ENCODE measurements around the gene IL17RE.
"Not testable (repeated sequence)": the region's sequence is repeated elsewhere in the genome, so short reads cannot be mapped to it uniquely, and the experiment has no call there.

Gene IL17RE, protein sequence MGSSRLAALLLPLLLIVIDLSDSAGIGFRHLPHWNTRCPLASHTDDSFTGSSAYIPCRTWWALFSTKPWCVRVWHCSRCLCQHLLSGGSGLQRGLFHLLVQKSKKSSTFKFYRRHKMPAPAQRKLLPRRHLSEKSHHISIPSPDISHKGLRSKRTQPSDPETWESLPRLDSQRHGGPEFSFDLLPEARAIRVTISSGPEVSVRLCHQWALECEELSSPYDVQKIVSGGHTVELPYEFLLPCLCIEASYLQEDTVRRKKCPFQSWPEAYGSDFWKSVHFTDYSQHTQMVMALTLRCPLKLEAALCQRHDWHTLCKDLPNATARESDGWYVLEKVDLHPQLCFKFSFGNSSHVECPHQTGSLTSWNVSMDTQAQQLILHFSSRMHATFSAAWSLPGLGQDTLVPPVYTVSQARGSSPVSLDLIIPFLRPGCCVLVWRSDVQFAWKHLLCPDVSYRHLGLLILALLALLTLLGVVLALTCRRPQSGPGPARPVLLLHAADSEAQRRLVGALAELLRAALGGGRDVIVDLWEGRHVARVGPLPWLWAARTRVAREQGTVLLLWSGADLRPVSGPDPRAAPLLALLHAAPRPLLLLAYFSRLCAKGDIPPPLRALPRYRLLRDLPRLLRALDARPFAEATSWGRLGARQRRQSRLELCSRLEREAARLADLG

GRCh38 chr3:9902372-9903237 is at the start of gene IL17RE:
Gene IL17RE (plus strand): TSS chr3:9902848. CDS start chr3:9902933, 85 bp downstream.
- TF ChIP-seq, protein P1, sequence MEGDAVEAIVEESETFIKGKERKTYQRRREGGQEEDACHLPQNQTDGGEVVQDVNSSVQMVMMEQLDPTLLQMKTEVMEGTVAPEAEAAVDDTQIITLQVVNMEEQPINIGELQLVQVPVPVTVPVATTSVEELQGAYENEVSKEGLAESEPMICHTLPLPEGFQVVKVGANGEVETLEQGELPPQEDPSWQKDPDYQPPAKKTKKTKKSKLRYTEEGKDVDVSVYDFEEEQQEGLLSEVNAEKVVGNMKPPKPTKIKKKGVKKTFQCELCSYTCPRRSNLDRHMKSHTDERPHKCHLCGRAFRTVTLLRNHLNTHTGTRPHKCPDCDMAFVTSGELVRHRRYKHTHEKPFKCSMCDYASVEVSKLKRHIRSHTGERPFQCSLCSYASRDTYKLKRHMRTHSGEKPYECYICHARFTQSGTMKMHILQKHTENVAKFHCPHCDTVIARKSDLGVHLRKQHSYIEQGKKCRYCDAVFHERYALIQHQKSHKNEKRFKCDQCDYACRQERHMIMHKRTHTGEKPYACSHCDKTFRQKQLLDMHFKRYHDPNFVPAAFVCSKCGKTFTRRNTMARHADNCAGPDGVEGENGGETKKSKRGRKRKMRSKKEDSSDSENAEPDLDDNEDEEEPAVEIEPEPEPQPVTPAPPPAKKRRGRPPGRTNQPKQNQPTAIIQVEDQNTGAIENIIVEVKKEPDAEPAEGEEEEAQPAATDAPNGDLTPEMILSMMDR (conservative IDR thresholded peaks at IDR 0.05; ENCODE audit: low read depth, low read length), result no peak
- DNase-seq (ENCODE audit: low read depth), result no peak
- peak within 1 kb of the TSS; percentile 41 for H3K4me3 ChIP-seq (ENCODE audit: low read length)

GRCh38 chr3:9854291-9854940 is 48.2 kb upstream of the IL17RE start:
- not testable (repeated sequence) for DNase-seq (ENCODE audit: low read depth); H3K4me3 ChIP-seq (ENCODE audit: low read length)

- TF ChIP-seq, protein P1 (conservative IDR thresholded peaks at IDR 0.05; ENCODE audit: low read depth, low read length), result no peak
- no peak overlapping the region for H3K4me3 ChIP-seq (ENCODE audit: low read length)
- DNase-seq (ENCODE audit: low read depth), result no peak
These were observed 47.1 kb upstream of the IL17RE start for GRCh38 chr3:9855594-9855993.

DNA sequence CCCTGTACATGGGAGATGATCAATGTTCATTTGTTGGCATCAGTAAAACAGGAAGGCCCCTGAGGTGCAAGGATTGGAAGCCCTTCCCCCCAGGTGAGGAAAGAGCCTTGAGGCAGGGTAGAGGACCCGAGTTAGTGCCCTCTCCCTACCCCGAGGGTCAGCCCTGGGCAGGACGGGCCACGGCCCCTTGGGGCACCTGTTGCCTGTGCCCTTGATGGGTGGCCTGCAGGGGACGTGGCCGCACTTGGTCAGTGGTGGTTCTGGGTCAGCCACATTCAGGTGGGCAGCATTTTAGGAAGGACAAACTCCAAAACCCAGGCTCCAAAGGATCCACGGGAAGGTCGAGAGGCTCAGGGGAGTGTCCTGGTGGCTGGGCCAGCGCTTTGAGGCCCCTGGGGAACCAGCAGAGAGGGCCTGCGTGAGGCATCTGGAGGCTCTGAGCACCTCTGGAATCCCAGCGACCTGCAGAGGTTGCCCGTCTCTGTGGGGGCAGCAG is 43.1 kb upstream of the IL17RE start:
- no peak for DNase-seq (ENCODE audit: low read depth)

DNA sequence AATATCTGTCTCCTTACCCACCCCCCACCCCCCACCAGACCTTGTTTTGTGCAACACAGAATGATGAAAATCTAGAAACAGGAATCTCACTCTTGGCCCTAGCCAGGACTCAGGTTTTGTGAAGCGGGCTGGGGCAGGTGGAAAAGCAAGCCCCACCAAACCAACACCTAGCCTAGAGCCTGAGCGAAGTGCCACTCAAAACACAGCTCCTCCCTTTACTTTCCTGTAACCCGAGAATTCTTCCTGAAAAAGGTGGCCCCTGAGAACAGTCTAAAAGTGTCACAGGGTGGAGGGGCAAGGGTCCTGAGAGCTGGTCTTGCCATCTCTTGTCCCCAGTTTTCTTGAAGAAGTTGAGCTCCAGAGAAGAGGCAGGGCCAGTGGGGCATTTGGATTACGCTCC is 41.4 kb upstream of the IL17RE start:
- no peak for DNase-seq (ENCODE audit: low read depth)
- TF ChIP-seq, protein P1 (conservative IDR thresholded peaks at IDR 0.05; ENCODE audit: low read depth, low read length), result no peak
- no peak overlapping the region for H3K4me3 ChIP-seq (ENCODE audit: low read length)

More for the DNA sequence above, 43.1 kb upstream of the IL17RE start:
- H3K4me3 ChIP-seq (ENCODE audit: low read length), result no peak overlapping the region
- TF ChIP-seq, protein P1 (conservative IDR thresholded peaks at IDR 0.05; ENCODE audit: low read depth, low read length), result no peak

GRCh38 chr3:9861626-9862130 is 41.0 kb upstream of the IL17RE start:
- TF ChIP-seq, protein P1 (conservative IDR thresholded peaks at IDR 0.05; ENCODE audit: low read depth, low read length), result no peak
- no peak overlapping the region for H3K4me3 ChIP-seq (ENCODE audit: low read length)
- DNase-seq (ENCODE audit: low read depth), result no peak

Measured in retinal pigment epithelial cell (primary cell).